CD4-positive, alpha-beta T cell (primary cell): ENCODE results near the gene LRRN3. TPM values are rescaled to one million over a fixed set of nuclear protein-coding genes. Genes with fewer than 3 reads are reported as not detected.

Experiments used
- ATAC-seq: fragments of 200-7000 bp; cut with Tn5 transposase; one replicate; pipeline ENCODE4 v1.10.0; 2022; ENCODE audit warnings: mild to moderate bottlenecking; ENCODE audit not compliant: poor library complexity
- CTCF ChIA-PET: fragments of 350-600 bp; sonication (Branson Sonifier 250); formaldehyde crosslinking; loops from one replicate; lab custom pipeline; 2021; ENCODE audit warnings: antibody characterized with exemption, inconsistent platforms; lab: Charles Lee
- POLR2A ChIA-PET: fragments of 350-600 bp; sonication (Branson Sonifier 250); formaldehyde crosslinking; loops from one replicate; lab custom pipeline; 2021; ENCODE audit warnings: antibody characterized with exemption, inconsistent platforms; lab: Charles Lee
- DNase-seq, 14 experiments: peaks; one replicate each; pipeline ENCODE4 v3.0.0-alpha.2; 2013 to 2020; ENCODE audit warnings: mixed read lengths in 2 of 14
- H3K27ac ChIP-seq, 2 donors: one replicate each; pipeline versions ENCODE4 v1.5.1 to v1.7.0; 2013; ENCODE audit warnings: low read length in 2 of 2, low read depth in 1 of 2, mild to moderate bottlenecking in 1 of 2
- H3K27me3 ChIP-seq, 2 experiments: 1 replicate in 1 of 2; 2 replicates in 1 of 2; pipeline versions ENCODE4 v1.6.1 to v1.7.0; 2013; ENCODE audit warnings: low read length in 2 of 2, control low read depth in 1 of 2, mild to moderate bottlenecking in 1 of 2, moderate library complexity in 1 of 2; ENCODE audit not compliant: insufficient read depth in 2 of 2, control insufficient read depth in 1 of 2
- H3K36me3 ChIP-seq: one replicate; pipeline ENCODE4 v1.6.1; 2013; ENCODE audit warnings: low read length, control low read depth; ENCODE audit not compliant: insufficient read depth
- H3K4me1 ChIP-seq: one replicate; pipeline ENCODE4 v1.6.1; 2013; ENCODE audit warnings: low read length, control low read depth; ENCODE audit not compliant: insufficient read depth
- H3K4me3 ChIP-seq: one replicate; pipeline ENCODE4 v1.5.1; 2013; ENCODE audit warnings: mild to moderate bottlenecking, low read length, moderate library complexity
- H3K9me3 ChIP-seq, 2 experiments: 1 replicate in 1 of 2; 2 replicates in 1 of 2; pipeline versions ENCODE4 v1.6.1 to v1.7.0; 2013; ENCODE audit warnings: low read length in 2 of 2, mild to moderate bottlenecking in 2 of 2, control low read depth in 1 of 2, moderate library complexity in 1 of 2; ENCODE audit not compliant: control insufficient read depth in 1 of 2, insufficient read depth in 1 of 2
- H3K27ac Mint-ChIP-seq: one replicate; pipeline ENCODE4 v1.8.0; 2020; ENCODE audit warnings: mixed read lengths
- H3K27me3 Mint-ChIP-seq: one replicate; pipeline ENCODE4 v1.8.0; 2021; ENCODE audit warnings: mixed read lengths
- H3K36me3 Mint-ChIP-seq: one replicate; pipeline ENCODE4 v1.8.0; 2021; ENCODE audit warnings: low read depth, mixed read lengths
- H3K4me1 Mint-ChIP-seq: one replicate; pipeline ENCODE4 v1.8.0; 2021; ENCODE audit warnings: low read depth, mixed read lengths
- H3K4me3 Mint-ChIP-seq: one replicate; pipeline ENCODE4 v1.8.0; 2020; ENCODE audit warnings: mild to moderate bottlenecking, mixed read lengths
- H3K9me3 Mint-ChIP-seq: one replicate; pipeline ENCODE4 v1.8.0; 2020; ENCODE audit warnings: mixed read lengths
- intact Hi-C, 2 experiments: fragments of 100-400 bp; cut with DNase I in 1 of 2; cut with micrococcal nuclease in 1 of 2; formaldehyde crosslinking; loops; one replicate each; pipeline versions ENCODE4 v1.15.1 to v1.9.0; 2023 to 2025; cut with DNase I, micrococcal nuclease
- total RNA-seq, 174 experiments: library from RNA in 2 of 174; stranded (reverse) in 2 of 174; gene quantifications; one replicate each; pipeline ENCODE4 v1.2.3 and lab custom pipeline; 2021 to 2026
- TF ChIP-seq, protein P1 (sequence below): fragments of 200-600 bp; IDR thresholded peaks from one replicate; pipeline ENCODE4 v1.8.0; 2022; ENCODE audit warnings: antibody characterized with exemption, mild to moderate bottlenecking

LRRN3 gene
- total RNA-seq, 2 experiments from 2014 or later = 3.8 to 6.0 TPM

- H3K4me1 Mint-ChIP-seq = no peaks in the 10 kb centered on the region
- no peaks in the 10 kb centered on the region for H3K9me3 Mint-ChIP-seq
- Histone ChIP-seq H3K9me3 (no peaks in the 10 kb centered on the region), H3K4me1 (no peaks in the 10 kb centered on the region), H3K4me3 (no peak overlapping the region), H3K27ac (no peak overlapping the region), H3K27me3 (no peaks in the 10 kb centered on the region), H3K36me3 (no peaks in the 10 kb centered on the region)
- ATAC-seq (no peak), DNase-seq (no peak)
- intact Hi-C loops = no loop called here
- H3K27ac Mint-ChIP-seq = no peak overlapping the region
- no peaks in the 10 kb centered on the region for H3K36me3 Mint-ChIP-seq
- no peak overlapping the region for H3K4me3 Mint-ChIP-seq
- POLR2A ChIA-PET = no interaction called here
- no peaks in the 10 kb centered on the region for H3K27me3 Mint-ChIP-seq
- CTCF ChIA-PET = no interaction called here
- TF ChIP-seq, protein P1, sequence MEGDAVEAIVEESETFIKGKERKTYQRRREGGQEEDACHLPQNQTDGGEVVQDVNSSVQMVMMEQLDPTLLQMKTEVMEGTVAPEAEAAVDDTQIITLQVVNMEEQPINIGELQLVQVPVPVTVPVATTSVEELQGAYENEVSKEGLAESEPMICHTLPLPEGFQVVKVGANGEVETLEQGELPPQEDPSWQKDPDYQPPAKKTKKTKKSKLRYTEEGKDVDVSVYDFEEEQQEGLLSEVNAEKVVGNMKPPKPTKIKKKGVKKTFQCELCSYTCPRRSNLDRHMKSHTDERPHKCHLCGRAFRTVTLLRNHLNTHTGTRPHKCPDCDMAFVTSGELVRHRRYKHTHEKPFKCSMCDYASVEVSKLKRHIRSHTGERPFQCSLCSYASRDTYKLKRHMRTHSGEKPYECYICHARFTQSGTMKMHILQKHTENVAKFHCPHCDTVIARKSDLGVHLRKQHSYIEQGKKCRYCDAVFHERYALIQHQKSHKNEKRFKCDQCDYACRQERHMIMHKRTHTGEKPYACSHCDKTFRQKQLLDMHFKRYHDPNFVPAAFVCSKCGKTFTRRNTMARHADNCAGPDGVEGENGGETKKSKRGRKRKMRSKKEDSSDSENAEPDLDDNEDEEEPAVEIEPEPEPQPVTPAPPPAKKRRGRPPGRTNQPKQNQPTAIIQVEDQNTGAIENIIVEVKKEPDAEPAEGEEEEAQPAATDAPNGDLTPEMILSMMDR = no peak
Measured at GRCh38 chr7:111146136-111146535, 55.2 kb downstream of the LRRN3 start.

GRCh38 chr7:111147708-111148533 lies 57.0 kb downstream of the LRRN3 start:
- Histone ChIP-seq H3K27ac (no peak overlapping the region), H3K36me3 (no peaks in the 10 kb centered on the region), H3K4me3 (no peak overlapping the region), H3K27me3 (no peaks in the 10 kb centered on the region), H3K9me3 (no peaks in the 10 kb centered on the region), H3K4me1 (no peaks in the 10 kb centered on the region)
- Mint-ChIP-seq H3K27ac (no peak overlapping the region), H3K36me3 (no peaks in the 10 kb centered on the region), H3K4me3 (no peak overlapping the region), H3K4me1 (no peaks in the 10 kb centered on the region), H3K9me3 (no peaks in the 10 kb centered on the region), H3K27me3 (no peaks in the 10 kb centered on the region)
- ChIA-PET POLR2A (no interaction called here), CTCF (no interaction called here)
- no peak for ATAC-seq
- no peak for DNase-seq
- intact Hi-C loops = no loop called here
- TF ChIP-seq, protein P1 = no peak

DNA sequence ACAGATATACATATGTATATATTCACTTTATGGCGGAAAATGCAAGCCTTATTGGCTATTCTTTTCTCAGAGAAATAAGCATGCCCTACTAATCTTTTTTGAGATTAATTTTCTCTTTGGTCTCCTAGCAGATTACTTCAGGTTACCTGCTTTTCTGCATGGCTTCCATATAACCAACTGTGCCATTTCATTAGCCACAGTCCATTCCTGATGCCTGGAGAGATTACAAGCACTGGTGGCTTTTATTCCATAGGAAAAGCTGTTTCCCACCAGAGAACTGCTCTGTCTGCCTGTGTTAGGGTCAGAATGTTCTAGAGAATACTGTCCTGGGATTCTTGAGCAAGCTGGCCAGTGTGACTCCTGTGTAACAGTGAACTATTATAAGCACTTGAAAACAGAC lies 59.8 kb downstream of the LRRN3 start:
- no peak overlapping the region for H3K4me3 Mint-ChIP-seq
- H3K9me3 Mint-ChIP-seq = no peaks in the 10 kb centered on the region
- no peak for ATAC-seq
- H3K4me1 Mint-ChIP-seq = no peaks in the 10 kb centered on the region
- no peak overlapping the region for H3K4me3 ChIP-seq
- H3K27me3 ChIP-seq = no peaks in the 10 kb centered on the region
- no peaks in the 10 kb centered on the region for H3K4me1 ChIP-seq
- no peak for DNase-seq
- ChIA-PET CTCF (no interaction called here), POLR2A (no interaction called here)
- H3K36me3 Mint-ChIP-seq = no peaks in the 10 kb centered on the region
- no peaks in the 10 kb centered on the region for H3K9me3 ChIP-seq
- no peaks in the 10 kb centered on the region for H3K36me3 ChIP-seq
- intact Hi-C loops = no loop called here
- TF ChIP-seq, protein P1 = no peak
- no peak overlapping the region for H3K27ac Mint-ChIP-seq
- no peaks in the 10 kb centered on the region for H3K27me3 Mint-ChIP-seq
- no peak overlapping the region for H3K27ac ChIP-seq
